Loucy (cell line): Measurements from ENCODE around the gene RSBN1.

Experiments
- H2AFZ ChIP-seq: fragments of 200-600 bp; sonication (generic); 2 replicates; pipeline ENCODE4 v1.6.0; 2016; ENCODE audit warnings: antibody characterized with exemption, mild to moderate bottlenecking, low read length, moderate library complexity
- H3F3A ChIP-seq: fragments of 200-600 bp; 2 replicates; pipeline ENCODE4 v1.6.0; 2016; ENCODE audit warnings: antibody characterized with exemption, low read depth, mild to moderate bottlenecking
- H3K27me3 ChIP-seq: fragments of 200-600 bp; sonication (generic); 2 replicates; pipeline ENCODE4 v1.6.1; 2014; ENCODE audit warnings: low read length, mild to moderate bottlenecking; ENCODE audit not compliant: insufficient read depth, poor library complexity, severe bottlenecking
- H3K36me3 ChIP-seq: fragments of 200-600 bp; sonication (generic); 2 replicates; pipeline ENCODE4 v1.6.1; 2016; ENCODE audit warnings: low read length; ENCODE audit not compliant: insufficient read depth
- H3K4me1 ChIP-seq: fragments of 200-600 bp; sonication (generic); 2 replicates; pipeline ENCODE4 v1.5.1; 2014; ENCODE audit warnings: low read length, mild to moderate bottlenecking; ENCODE audit not compliant: insufficient read depth, poor library complexity, severe bottlenecking
- H3K4me2 ChIP-seq: fragments of 200-600 bp; sonication (generic); 2 replicates; pipeline ENCODE4 v1.6.0; 2014; ENCODE audit warnings: antibody characterized with exemption, low read length, low read depth, mild to moderate bottlenecking; ENCODE audit not compliant: poor library complexity, severe bottlenecking
- H3K4me3 ChIP-seq: fragments of 200-600 bp; sonication (generic); 2 replicates; pipeline ENCODE4 v1.5.1; 2014; ENCODE audit warnings: low read length, mild to moderate bottlenecking, mixed read lengths; ENCODE audit not compliant: poor library complexity, severe bottlenecking
- H3K79me2 ChIP-seq: fragments of 200-600 bp; sonication (generic); 2 replicates; pipeline ENCODE4 v1.6.1; 2014; ENCODE audit warnings: low read length; ENCODE audit not compliant: insufficient read depth
- H3K9ac ChIP-seq: fragments of 200-600 bp; sonication (generic); 2 replicates; pipeline ENCODE4 v1.6.0; 2014; ENCODE audit warnings: mild to moderate bottlenecking, low read depth, low read length, moderate library complexity; ENCODE audit not compliant: poor library complexity, severe bottlenecking
- H3K9me2 ChIP-seq: fragments of 200-600 bp; sonication (generic); replicated peaks from 2 replicates; pipeline ENCODE4 v1.6.1; 2016; ENCODE audit warnings: low read depth, low read length, mixed read lengths
- H3K9me3 ChIP-seq: fragments of 200-600 bp; sonication (generic); 2 replicates; pipeline ENCODE4 v1.6.1; 2014; ENCODE audit warnings: mild to moderate bottlenecking, antibody characterized with exemption, low read length, low read depth; ENCODE audit not compliant: insufficient read depth
- H4K20me1 ChIP-seq: fragments of 200-600 bp; sonication (generic); 2 replicates; pipeline ENCODE4 v1.6.0; 2014; ENCODE audit warnings: antibody characterized with exemption, low read length, mild to moderate bottlenecking; ENCODE audit not compliant: insufficient read depth, poor library complexity, severe bottlenecking
- EZH2phosphoT487 ChIP-seq: fragments of 200-600 bp; IDR thresholded peaks from 2 replicates; pipeline ENCODE4 v1.6.1; 2018; ENCODE audit warnings: antibody characterized with exemption, mild to moderate bottlenecking, moderate library complexity, borderline replicate concordance
- TF ChIP-seq, protein P1 (sequence below): fragments of 200-600 bp; sonication (generic); conservative IDR thresholded peaks from 2 replicates; pipeline ENCODE4 v1.5.1; 2014; ENCODE audit warnings: mild to moderate bottlenecking, antibody characterized with exemption, low read length

Gene RSBN1

GRCh38 chr1:113859478-113860175 lies 47.4 kb upstream of the RSBN1 start:
- Histone ChIP-seq H2AFZ (no peak overlapping the region), H3K9me2 (no peaks in the 10 kb centered on the region), H3K9ac (no peak overlapping the region), H3K4me1 (no peaks in the 10 kb centered on the region), H3K79me2 (0 out of 2 replicates have a peak, but pooled peaks cover 9% of the 10 kb centered on the region), H3K4me3 (no peak overlapping the region), H3K36me3 (peaks cover 36% of the 10 kb centered on the region), H3K9me3 (no peaks in the 10 kb centered on the region), H3F3A (no peaks in the 10 kb centered on the region), H3K4me2 (no peak overlapping the region), H4K20me1 (no peaks in the 10 kb centered on the region), H3K27me3 (no peaks in the 10 kb centered on the region)
- TF ChIP-seq EZH2phosphoT487 = no peak
- TF ChIP-seq, protein P1, sequence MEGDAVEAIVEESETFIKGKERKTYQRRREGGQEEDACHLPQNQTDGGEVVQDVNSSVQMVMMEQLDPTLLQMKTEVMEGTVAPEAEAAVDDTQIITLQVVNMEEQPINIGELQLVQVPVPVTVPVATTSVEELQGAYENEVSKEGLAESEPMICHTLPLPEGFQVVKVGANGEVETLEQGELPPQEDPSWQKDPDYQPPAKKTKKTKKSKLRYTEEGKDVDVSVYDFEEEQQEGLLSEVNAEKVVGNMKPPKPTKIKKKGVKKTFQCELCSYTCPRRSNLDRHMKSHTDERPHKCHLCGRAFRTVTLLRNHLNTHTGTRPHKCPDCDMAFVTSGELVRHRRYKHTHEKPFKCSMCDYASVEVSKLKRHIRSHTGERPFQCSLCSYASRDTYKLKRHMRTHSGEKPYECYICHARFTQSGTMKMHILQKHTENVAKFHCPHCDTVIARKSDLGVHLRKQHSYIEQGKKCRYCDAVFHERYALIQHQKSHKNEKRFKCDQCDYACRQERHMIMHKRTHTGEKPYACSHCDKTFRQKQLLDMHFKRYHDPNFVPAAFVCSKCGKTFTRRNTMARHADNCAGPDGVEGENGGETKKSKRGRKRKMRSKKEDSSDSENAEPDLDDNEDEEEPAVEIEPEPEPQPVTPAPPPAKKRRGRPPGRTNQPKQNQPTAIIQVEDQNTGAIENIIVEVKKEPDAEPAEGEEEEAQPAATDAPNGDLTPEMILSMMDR = no peak

DNA sequence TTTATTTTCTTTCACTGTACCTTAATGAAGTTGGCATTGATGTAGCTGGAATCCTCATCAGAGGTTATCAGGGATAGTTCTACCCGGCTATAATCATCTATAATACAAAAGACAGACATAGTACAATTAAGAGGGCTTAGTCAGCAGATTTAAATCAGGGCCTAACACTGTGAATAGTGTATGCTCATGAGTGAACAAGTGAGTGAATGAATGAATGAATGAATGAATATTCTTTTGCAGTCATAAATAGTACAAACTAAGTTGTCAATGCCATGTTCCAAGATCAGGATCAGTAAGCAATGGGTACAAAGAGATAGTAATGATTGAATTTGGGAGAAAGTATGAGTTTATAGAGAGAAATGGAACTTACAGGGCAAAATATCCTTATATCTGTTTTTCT lies 46.7 kb upstream of the RSBN1 start:
- H3K79me2 ChIP-seq = 0 out of 2 replicates have a peak, but pooled peaks cover 5% of the 10 kb centered on the region
- TF ChIP-seq EZH2phosphoT487 = no peak
- TF ChIP-seq, protein P1 = no peak
- no peaks in the 10 kb centered on the region for H3K9me2 ChIP-seq
- no peak overlapping the region for H3K9ac ChIP-seq
- H2AFZ ChIP-seq = no peak overlapping the region
- H3K4me3 ChIP-seq = no peak overlapping the region
- no peaks in the 10 kb centered on the region for H3K9me3 ChIP-seq
- peaks cover 42% of the 10 kb centered on the region for H3K36me3 ChIP-seq
- no peaks in the 10 kb centered on the region for H3K27me3 ChIP-seq
- H3K4me2 ChIP-seq = no peak overlapping the region
- H3K4me1 ChIP-seq = no peaks in the 10 kb centered on the region
- H3F3A ChIP-seq = no peaks in the 10 kb centered on the region
- no peaks in the 10 kb centered on the region for H4K20me1 ChIP-seq

- H3K9me3 ChIP-seq = no peaks in the 10 kb centered on the region
- peaks cover 42% of the 10 kb centered on the region for H3K36me3 ChIP-seq
- no peak overlapping the region for H3K4me2 ChIP-seq
- no peaks in the 10 kb centered on the region for H3K4me1 ChIP-seq
- no peaks in the 10 kb centered on the region for H3K27me3 ChIP-seq
- H4K20me1 ChIP-seq = no peaks in the 10 kb centered on the region
- H3K79me2 ChIP-seq = 0 out of 2 replicates have a peak, but pooled peaks cover 2% of the 10 kb centered on the region
- no peaks in the 10 kb centered on the region for H3K9me2 ChIP-seq
- no peak overlapping the region for H3K9ac ChIP-seq
- H2AFZ ChIP-seq = no peak overlapping the region
- no peak for TF ChIP-seq EZH2phosphoT487
- TF ChIP-seq, protein P1 = no peak
- no peak overlapping the region for H3K4me3 ChIP-seq
- H3F3A ChIP-seq = no peaks in the 10 kb centered on the region
Measured at GRCh38 chr1:113858418-113858817, 46.1 kb upstream of the RSBN1 start.
